GM23338 (cell line): ENCODE measurements around the gene KLHL8. TPM values are rescaled to one million over a fixed set of nuclear protein-coding genes. Genes with fewer than 3 reads are reported as not detected.

Experiments used
- ATAC-seq: fragments of 200-7000 bp; cut with Tn5 transposase; 3 replicates; pipeline ENCODE4 v1.9.1; 2020
- DNase-seq: peaks from one replicate; pipeline ENCODE4 v3.0.0-alpha.2; 2015; ENCODE audit warnings: low spot score
- H2AFZ ChIP-seq: fragments of 200-600 bp; sonication (generic); 2 replicates; pipeline ENCODE4 v1.8.0; 2016; ENCODE audit warnings: antibody characterized with exemption, mild to moderate bottlenecking, moderate library complexity
- H3F3A ChIP-seq: fragments of 200-600 bp; sonication (generic); replicated peaks from 2 replicates; pipeline ENCODE4 v1.8.0; 2017; ENCODE audit warnings: antibody characterized with exemption, mixed run types, low read depth
- H3K27ac ChIP-seq: fragments of 200-600 bp; sonication (generic); 2 replicates; pipeline ENCODE4 v1.6.1; 2016; ENCODE audit warnings: low read depth
- H3K27me3 ChIP-seq: fragments of 200-600 bp; sonication (generic); 2 replicates; pipeline ENCODE4 v1.8.0; 2016; ENCODE audit warnings: mild to moderate bottlenecking, mixed run types, moderate library complexity; ENCODE audit not compliant: insufficient read depth
- H3K36me3 ChIP-seq: fragments of 200-600 bp; sonication (generic); 2 replicates; pipeline ENCODE4 v1.8.0; 2016; ENCODE audit warnings: mild to moderate bottlenecking; ENCODE audit not compliant: insufficient read depth
- H3K4me1 ChIP-seq: fragments of 200-600 bp; sonication (generic); 2 replicates; pipeline ENCODE4 v1.8.0; 2016; ENCODE audit warnings: mild to moderate bottlenecking, moderate library complexity; ENCODE audit not compliant: insufficient read depth
- H3K4me2 ChIP-seq: fragments of 200-600 bp; sonication (generic); 2 replicates; pipeline ENCODE4 v1.7.1; 2017; ENCODE audit warnings: mixed run types
- H3K4me3 ChIP-seq: fragments of 200-600 bp; sonication (generic); 2 replicates; pipeline ENCODE4 v1.6.1; 2016; ENCODE audit warnings: mixed run types
- H3K79me2 ChIP-seq: fragments of 200-600 bp; sonication (generic); replicated peaks from 2 replicates; pipeline ENCODE4 v1.8.0; 2017; ENCODE audit warnings: mild to moderate bottlenecking; ENCODE audit not compliant: insufficient read depth
- H3K9me2 ChIP-seq: fragments of 200-600 bp; sonication (generic); 2 replicates; pipeline ENCODE4 v1.8.0; 2017; ENCODE audit not compliant: insufficient read depth
- H4K20me1 ChIP-seq: fragments of 200-600 bp; sonication (generic); replicated peaks from 2 replicates; pipeline ENCODE4 v1.8.0; 2017; ENCODE audit warnings: mild to moderate bottlenecking; ENCODE audit not compliant: insufficient read depth
- H3K27ac Mint-ChIP-seq: 2 replicates; pipeline ENCODE4 v1.8.0; 2020; ENCODE audit warnings: inconsistent platforms, mild to moderate bottlenecking, moderate library complexity, mixed read lengths
- H3K27me3 Mint-ChIP-seq: 3 replicates; pipeline ENCODE4 v1.8.0; 2022; ENCODE audit warnings: low read depth, mild to moderate bottlenecking, moderate library complexity, mixed read lengths, inconsistent platforms; ENCODE audit not compliant: insufficient read depth, poor library complexity
- H3K36me3 Mint-ChIP-seq: 3 replicates; pipeline ENCODE4 v1.8.0; 2021; ENCODE audit warnings: low read depth, mild to moderate bottlenecking, inconsistent platforms, moderate library complexity, mixed read lengths
- H3K4me1 Mint-ChIP-seq: 3 replicates; pipeline ENCODE4 v1.8.0; 2020; ENCODE audit warnings: mild to moderate bottlenecking, inconsistent platforms, mixed read lengths
- H3K4me3 Mint-ChIP-seq: 3 replicates; pipeline ENCODE4 v1.8.0; 2021; ENCODE audit warnings: moderate library complexity, mild to moderate bottlenecking, inconsistent platforms, mixed read lengths
- H3K9me3 Mint-ChIP-seq: 3 replicates; pipeline ENCODE4 v1.8.0; 2020; ENCODE audit warnings: moderate library complexity, mild to moderate bottlenecking, inconsistent platforms, mixed read lengths
- CREB1 ChIP-seq: fragments of 250-450 bp; sonication (Bioruptor Pico); IDR thresholded peaks from 2 replicates; pipeline ENCODE4 v1.5.0; 2020; ENCODE audit warnings: low read depth, mild to moderate bottlenecking, moderate library complexity
- EZH2 ChIP-seq: fragments of 200-600 bp; sonication (generic); IDR thresholded peaks from one replicate; pipeline ENCODE4 v1.8.0; 2017; ENCODE audit warnings: antibody characterized with exemption, mild to moderate bottlenecking, low read depth; ENCODE audit not compliant: unreplicated experiment
- EZH2phosphoT487 ChIP-seq: fragments of 200-600 bp; sonication (generic); IDR thresholded peaks from one replicate; pipeline ENCODE4 v1.8.1; 2018; ENCODE audit warnings: antibody characterized with exemption; ENCODE audit not compliant: unreplicated experiment
- NANOG ChIP-seq: IDR thresholded peaks from 2 replicates; pipeline ENCODE4 v1.6.1; 2016; ENCODE audit warnings: antibody characterized with exemption, borderline replicate concordance
- POLR2AphosphoS5 ChIP-seq: IDR thresholded peaks from 2 replicates; pipeline ENCODE4 v1.6.1; 2016; ENCODE audit warnings: antibody characterized with exemption, low read depth
- ZNF331 ChIP-seq: fragments of 250-450 bp; sonication (Bioruptor Pico); IDR thresholded peaks from 2 replicates; pipeline ENCODE4 v1.5.0; 2020; ENCODE audit warnings: low read depth, mild to moderate bottlenecking, moderate library complexity
- polyA plus RNA-seq: library from polyadenylated mRNA; unstranded; fragments of >200 nt; fragmentation: Nextera tagmentation; extraction: Ambion mirVana; gene quantifications from 2 replicates; pipeline ENCODE4 v1.2.1, GENCODE V29; 2016
- total RNA-seq: library from RNA; depleted of rRNA; stranded (reverse); fragments of >200 nt; shearing (Covaris generic); gene quantifications from 2 replicates; pipeline ENCODE4 v1.2.3, GENCODE V29; 2014
- TF ChIP-seq, protein P1 (sequence below): IDR thresholded peaks from 2 replicates; pipeline ENCODE4 v1.6.1; 2016; ENCODE audit warnings: antibody characterized with exemption
- TF ChIP-seq, protein P2 (sequence below): IDR thresholded peaks from one replicate; pipeline ENCODE4 v1.6.1; 2018; ENCODE audit warnings: antibody characterized with exemption; ENCODE audit not compliant: unreplicated experiment

The KLHL8 gene
- total and polyA plus RNA-seq, 2 experiments from 2014 or later: 3.3 to 7.2 TPM

DNA sequence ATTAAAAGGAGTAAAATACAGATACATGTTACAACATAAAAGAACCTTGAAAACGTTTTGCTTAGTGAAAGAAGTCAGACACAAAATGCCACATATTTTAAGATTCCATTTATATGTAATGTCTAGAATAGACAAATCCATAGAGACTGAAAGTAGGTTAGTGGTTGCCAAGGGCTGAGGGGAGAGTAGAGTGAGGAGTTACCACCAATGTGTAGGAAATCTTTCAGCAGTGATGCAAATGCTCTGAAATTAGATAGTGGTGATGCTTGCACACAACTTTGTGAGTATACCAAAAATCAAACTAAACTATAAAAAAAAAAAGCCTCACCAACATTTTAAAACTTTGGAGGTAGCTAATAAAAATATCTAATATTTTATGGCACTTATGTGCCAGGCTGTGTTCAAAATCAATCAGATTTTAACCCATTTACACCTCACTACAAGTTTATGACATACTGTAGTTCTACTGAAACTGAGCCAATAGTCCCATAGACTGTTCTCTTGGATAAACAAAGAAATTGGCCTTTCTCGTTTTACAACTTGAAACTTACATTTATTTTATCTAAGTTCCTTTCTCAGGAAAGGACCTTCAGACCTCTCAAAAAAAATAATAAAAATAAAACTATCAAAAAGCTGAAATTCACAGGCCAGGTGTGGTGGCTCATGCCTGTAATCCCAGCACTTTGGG is 29.1 kb upstream of the KLHL8 start:
- Mint-ChIP-seq H3K36me3 (0 out of 3 replicates have a peak, but pooled peaks cover 2% of the 10 kb centered on the region), H3K27ac (no peak overlapping the region), H3K4me1 (no peaks in the 10 kb centered on the region), H3K27me3 (no peaks in the 10 kb centered on the region), H3K4me3 (no peak overlapping the region), H3K9me3 (peaks cover 12% of the 10 kb centered on the region)
- Histone ChIP-seq H3K9me2 (no peaks in the 10 kb centered on the region), H3F3A (no peaks in the 10 kb centered on the region), H3K36me3 (no peaks in the 10 kb centered on the region), H3K4me3 (no peak overlapping the region), H3K79me2 (no peaks in the 10 kb centered on the region), H2AFZ (no peak overlapping the region), H4K20me1 (no peaks in the 10 kb centered on the region), H3K4me1 (no peaks in the 10 kb centered on the region), H3K27me3 (no peaks in the 10 kb centered on the region), H3K27ac (no peak overlapping the region), H3K4me2 (no peak overlapping the region)
- no peak for TF ChIP-seq EZH2phosphoT487
- no peak for TF ChIP-seq POLR2AphosphoS5
- DNase-seq (no peak), ATAC-seq (no peak)

DNA sequence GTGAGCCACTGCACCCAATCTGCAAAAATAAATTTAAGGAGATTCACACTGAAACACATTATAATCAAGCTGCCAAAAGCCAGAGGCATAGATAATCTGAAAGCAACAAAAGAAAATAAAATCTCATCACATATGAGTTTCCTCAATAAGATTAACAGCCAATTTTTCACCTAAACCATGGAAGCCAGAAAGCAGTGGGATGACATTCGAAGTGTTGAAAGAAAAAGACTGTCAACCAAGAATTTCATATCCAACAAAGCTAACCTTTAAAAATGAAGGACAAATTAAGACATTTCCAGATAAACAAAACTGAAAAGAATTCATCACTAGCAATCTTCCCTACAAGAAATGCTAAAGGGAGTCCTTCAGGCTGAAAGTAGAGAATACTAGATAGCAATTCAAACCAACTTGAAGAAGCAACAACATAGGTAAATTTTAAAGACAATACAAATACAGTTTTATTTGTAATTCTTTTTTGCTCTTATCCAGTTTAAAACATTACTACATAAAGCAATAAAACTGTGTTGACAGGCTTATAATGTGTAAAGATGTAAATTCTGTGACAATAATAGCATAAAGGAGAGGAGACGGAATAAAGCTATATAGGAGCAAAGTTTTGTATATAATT is 23.1 kb upstream of the KLHL8 start:
- H3K27me3 ChIP-seq: no peaks in the 10 kb centered on the region
- H3K36me3 ChIP-seq: no peaks in the 10 kb centered on the region; the same call in 1 of the 2 replicates
- H3K9me3 Mint-ChIP-seq: peaks cover 36% of the 10 kb centered on the region
- H3K9me2 ChIP-seq: no peaks in the 10 kb centered on the region
- no peak overlapping the region for H3K4me3 ChIP-seq
- no peak overlapping the region for H2AFZ ChIP-seq
- no peaks in the 10 kb centered on the region for H3K79me2 ChIP-seq
- H3K27ac ChIP-seq: no peak overlapping the region
- no peaks in the 10 kb centered on the region for H3K27me3 Mint-ChIP-seq
- no peaks in the 10 kb centered on the region for H3K4me1 ChIP-seq
- no peaks in the 10 kb centered on the region for H4K20me1 ChIP-seq
- TF ChIP-seq EZH2 (no peak), NANOG (no peak), EZH2phosphoT487 (no peak)
- no peak overlapping the region for H3K4me2 ChIP-seq
- DNase-seq (peak; percentile 43), ATAC-seq (no peak)
- no peak overlapping the region for H3K27ac Mint-ChIP-seq
- no peaks in the 10 kb centered on the region for H3K4me1 Mint-ChIP-seq
- H3K36me3 Mint-ChIP-seq: peaks cover 22% of the 10 kb centered on the region
- H3F3A ChIP-seq: no peaks in the 10 kb centered on the region
- H3K4me3 Mint-ChIP-seq: no peak overlapping the region

DNA sequence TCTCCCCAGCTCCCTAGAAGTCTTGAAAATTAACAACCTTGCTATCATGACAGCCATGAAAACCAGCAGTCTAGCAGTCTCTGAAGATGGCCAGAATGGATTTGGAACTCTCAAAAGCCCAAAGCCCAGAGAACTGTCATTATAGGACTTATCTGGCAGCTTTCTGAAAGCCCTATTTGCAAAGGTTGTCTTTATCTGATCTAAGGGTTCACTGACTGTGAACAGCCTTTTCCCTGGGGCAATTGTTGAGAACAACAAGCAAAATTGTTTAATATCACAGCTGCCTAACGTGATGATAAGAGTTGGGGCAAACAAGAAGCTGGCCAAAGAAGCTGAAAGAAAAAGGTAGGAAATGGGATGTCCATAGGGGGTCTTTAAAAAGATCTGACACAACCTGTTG is 20.9 kb upstream of the KLHL8 start:
- DNase-seq (no peak), ATAC-seq (no peak)
- Mint-ChIP-seq H3K27ac (no peak overlapping the region), H3K4me1 (no peaks in the 10 kb centered on the region), H3K9me3 (peaks cover 32% of the 10 kb centered on the region), H3K36me3 (peaks cover 22% of the 10 kb centered on the region), H3K4me3 (no peak overlapping the region), H3K27me3 (peaks cover under 1% of the 10 kb centered on the region)
- Histone ChIP-seq H3K4me1 (no peaks in the 10 kb centered on the region), H3K4me2 (no peak overlapping the region), H3K9me2 (no peaks in the 10 kb centered on the region), H3K36me3 (no peaks in the 10 kb centered on the region; the same call in 1 of the 2 replicates), H3K79me2 (no peaks in the 10 kb centered on the region), H3K27me3 (no peaks in the 10 kb centered on the region), H3F3A (no peaks in the 10 kb centered on the region), H3K27ac (no peak overlapping the region), H3K4me3 (no peak overlapping the region), H4K20me1 (no peaks in the 10 kb centered on the region), H2AFZ (no peak overlapping the region)
- no peak for TF ChIP-seq EZH2
- TF ChIP-seq, protein P1, sequence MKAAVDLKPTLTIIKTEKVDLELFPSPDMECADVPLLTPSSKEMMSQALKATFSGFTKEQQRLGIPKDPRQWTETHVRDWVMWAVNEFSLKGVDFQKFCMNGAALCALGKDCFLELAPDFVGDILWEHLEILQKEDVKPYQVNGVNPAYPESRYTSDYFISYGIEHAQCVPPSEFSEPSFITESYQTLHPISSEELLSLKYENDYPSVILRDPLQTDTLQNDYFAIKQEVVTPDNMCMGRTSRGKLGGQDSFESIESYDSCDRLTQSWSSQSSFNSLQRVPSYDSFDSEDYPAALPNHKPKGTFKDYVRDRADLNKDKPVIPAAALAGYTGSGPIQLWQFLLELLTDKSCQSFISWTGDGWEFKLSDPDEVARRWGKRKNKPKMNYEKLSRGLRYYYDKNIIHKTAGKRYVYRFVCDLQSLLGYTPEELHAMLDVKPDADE: no peak
- no peak for TF ChIP-seq CREB1
- TF ChIP-seq ZNF331 (CRISPR knock-in tag): no peak
- TF ChIP-seq, protein P2, sequence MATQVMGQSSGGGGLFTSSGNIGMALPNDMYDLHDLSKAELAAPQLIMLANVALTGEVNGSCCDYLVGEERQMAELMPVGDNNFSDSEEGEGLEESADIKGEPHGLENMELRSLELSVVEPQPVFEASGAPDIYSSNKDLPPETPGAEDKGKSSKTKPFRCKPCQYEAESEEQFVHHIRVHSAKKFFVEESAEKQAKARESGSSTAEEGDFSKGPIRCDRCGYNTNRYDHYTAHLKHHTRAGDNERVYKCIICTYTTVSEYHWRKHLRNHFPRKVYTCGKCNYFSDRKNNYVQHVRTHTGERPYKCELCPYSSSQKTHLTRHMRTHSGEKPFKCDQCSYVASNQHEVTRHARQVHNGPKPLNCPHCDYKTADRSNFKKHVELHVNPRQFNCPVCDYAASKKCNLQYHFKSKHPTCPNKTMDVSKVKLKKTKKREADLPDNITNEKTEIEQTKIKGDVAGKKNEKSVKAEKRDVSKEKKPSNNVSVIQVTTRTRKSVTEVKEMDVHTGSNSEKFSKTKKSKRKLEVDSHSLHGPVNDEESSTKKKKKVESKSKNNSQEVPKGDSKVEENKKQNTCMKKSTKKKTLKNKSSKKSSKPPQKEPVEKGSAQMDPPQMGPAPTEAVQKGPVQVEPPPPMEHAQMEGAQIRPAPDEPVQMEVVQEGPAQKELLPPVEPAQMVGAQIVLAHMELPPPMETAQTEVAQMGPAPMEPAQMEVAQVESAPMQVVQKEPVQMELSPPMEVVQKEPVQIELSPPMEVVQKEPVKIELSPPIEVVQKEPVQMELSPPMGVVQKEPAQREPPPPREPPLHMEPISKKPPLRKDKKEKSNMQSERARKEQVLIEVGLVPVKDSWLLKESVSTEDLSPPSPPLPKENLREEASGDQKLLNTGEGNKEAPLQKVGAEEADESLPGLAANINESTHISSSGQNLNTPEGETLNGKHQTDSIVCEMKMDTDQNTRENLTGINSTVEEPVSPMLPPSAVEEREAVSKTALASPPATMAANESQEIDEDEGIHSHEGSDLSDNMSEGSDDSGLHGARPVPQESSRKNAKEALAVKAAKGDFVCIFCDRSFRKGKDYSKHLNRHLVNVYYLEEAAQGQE: no peak
- TF ChIP-seq POLR2AphosphoS5: no peak
- TF ChIP-seq EZH2phosphoT487: no peak
